Measurements from ENCODE around the gene RBMS3. TPM values are rescaled to one million over a fixed set of nuclear protein-coding genes. Genes with fewer than 3 reads are reported as not detected.

RBMS3 gene
- total RNA-seq, 3 donors from 2014 or later = 48.4 to 117 (median 103) TPM

DNA sequence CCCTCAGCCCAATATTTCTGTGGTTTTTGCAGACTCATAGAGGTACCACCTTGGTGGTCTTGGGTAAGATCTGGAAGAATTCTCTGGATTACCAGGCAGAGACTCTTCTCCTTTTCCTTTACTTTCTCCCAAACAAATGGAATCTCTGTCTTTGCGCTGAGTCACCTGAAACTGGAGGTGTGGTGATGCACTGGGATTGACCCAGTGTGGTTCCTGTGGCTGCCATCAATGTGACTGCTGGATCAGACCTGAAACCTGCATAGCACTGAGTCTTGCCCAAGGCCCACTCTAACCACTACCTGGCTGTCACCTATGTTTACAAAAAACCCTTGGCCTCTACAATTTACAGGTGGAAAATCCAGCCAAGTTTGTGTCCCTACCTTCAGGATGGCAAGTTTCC is 295.3 kb downstream of the RBMS3 start:
- no peaks in the 10 kb centered on the region for H3K4me1 ChIP-seq
- H3K27ac ChIP-seq = no peak overlapping the region
- peaks cover 0 to 10% of the 10 kb centered on the region in 2 donors for H3K9me3 ChIP-seq
- intact Hi-C loops (cut with DNase I; ENCODE audit: low total_unique reads) = no loop called here
- no peaks in the 10 kb centered on the region for H3K36me3 ChIP-seq
- DNase-seq (ENCODE audit: low spot score in 2 of 2) = no peak
- H3K27me3 ChIP-seq = no peaks in the 10 kb centered on the region
- H3K4me3 ChIP-seq = no peak overlapping the region
- TF ChIP-seq, protein P1, sequence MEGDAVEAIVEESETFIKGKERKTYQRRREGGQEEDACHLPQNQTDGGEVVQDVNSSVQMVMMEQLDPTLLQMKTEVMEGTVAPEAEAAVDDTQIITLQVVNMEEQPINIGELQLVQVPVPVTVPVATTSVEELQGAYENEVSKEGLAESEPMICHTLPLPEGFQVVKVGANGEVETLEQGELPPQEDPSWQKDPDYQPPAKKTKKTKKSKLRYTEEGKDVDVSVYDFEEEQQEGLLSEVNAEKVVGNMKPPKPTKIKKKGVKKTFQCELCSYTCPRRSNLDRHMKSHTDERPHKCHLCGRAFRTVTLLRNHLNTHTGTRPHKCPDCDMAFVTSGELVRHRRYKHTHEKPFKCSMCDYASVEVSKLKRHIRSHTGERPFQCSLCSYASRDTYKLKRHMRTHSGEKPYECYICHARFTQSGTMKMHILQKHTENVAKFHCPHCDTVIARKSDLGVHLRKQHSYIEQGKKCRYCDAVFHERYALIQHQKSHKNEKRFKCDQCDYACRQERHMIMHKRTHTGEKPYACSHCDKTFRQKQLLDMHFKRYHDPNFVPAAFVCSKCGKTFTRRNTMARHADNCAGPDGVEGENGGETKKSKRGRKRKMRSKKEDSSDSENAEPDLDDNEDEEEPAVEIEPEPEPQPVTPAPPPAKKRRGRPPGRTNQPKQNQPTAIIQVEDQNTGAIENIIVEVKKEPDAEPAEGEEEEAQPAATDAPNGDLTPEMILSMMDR (IDR thresholded peaks at IDR 0.05) = no peak
- no peak for TF ChIP-seq POLR2A (IDR thresholded peaks at IDR 0.05)
- TF ChIP-seq POLR2AphosphoS5 (IDR thresholded peaks at IDR 0.05) = no peak

- Histone ChIP-seq H3K4me1 (no peaks in the 10 kb centered on the region), H3K27ac (peak overlapping the region in 1 of 2 donors; percentile 25)
Observed at GRCh38 chr3:29576675-29577074, 295.8 kb downstream of the RBMS3 start.

DNA sequence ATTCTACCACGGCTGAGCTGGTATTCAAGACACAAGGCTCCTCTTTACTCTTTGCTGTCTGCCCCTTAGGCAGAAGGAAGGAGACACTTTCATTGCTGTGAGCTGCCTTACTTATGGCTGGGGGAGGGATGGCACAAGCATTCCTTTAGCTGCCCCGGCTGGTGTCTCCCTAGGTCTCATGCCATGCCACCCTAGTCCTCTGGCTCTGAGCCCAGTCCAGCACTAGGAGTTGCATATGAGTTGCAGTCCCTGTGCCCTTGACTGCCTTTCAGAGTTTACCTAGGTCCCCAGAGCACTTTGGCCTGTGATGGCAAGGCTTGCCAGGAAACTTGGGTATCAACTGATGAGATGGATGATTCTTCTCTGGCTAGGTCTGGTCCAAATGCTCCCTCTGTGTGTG is 296.4 kb downstream of the RBMS3 start:
- intact Hi-C loops (cut with DNase I; ENCODE audit: low total_unique reads) = no loop called here
- H3K27me3 ChIP-seq = no peaks in the 10 kb centered on the region
- no peaks in the 10 kb centered on the region for H3K36me3 ChIP-seq
- DNase-seq (ENCODE audit: low spot score in 2 of 2) = no peak
- no peak for TF ChIP-seq POLR2AphosphoS5 (IDR thresholded peaks at IDR 0.05)
- TF ChIP-seq, protein P1 (IDR thresholded peaks at IDR 0.05) = no peak
- TF ChIP-seq POLR2A (IDR thresholded peaks at IDR 0.05) = no peak
- no peaks in the 10 kb centered on the region for H3K9me3 ChIP-seq
- H3K4me1 ChIP-seq = no peaks in the 10 kb centered on the region
- peak overlapping the region in 1 of 2 donors; percentile 25 for H3K27ac ChIP-seq
- no peak overlapping the region for H3K4me3 ChIP-seq

More at GRCh38 chr3:29576675-29577074, 295.8 kb downstream of the RBMS3 start:
- DNase-seq (ENCODE audit: low spot score in 2 of 2) = no peak
- no peaks in the 10 kb centered on the region for H3K36me3 ChIP-seq
- peaks cover 0 to 5% of the 10 kb centered on the region in 2 donors for H3K9me3 ChIP-seq
- H3K4me3 ChIP-seq = no peak overlapping the region
- no peaks in the 10 kb centered on the region for H3K27me3 ChIP-seq
- TF ChIP-seq POLR2A (IDR thresholded peaks at IDR 0.05) (no peak), POLR2AphosphoS5 (IDR thresholded peaks at IDR 0.05) (no peak)
- intact Hi-C loops (cut with DNase I; ENCODE audit: low total_unique reads) = no loop called here

DNA sequence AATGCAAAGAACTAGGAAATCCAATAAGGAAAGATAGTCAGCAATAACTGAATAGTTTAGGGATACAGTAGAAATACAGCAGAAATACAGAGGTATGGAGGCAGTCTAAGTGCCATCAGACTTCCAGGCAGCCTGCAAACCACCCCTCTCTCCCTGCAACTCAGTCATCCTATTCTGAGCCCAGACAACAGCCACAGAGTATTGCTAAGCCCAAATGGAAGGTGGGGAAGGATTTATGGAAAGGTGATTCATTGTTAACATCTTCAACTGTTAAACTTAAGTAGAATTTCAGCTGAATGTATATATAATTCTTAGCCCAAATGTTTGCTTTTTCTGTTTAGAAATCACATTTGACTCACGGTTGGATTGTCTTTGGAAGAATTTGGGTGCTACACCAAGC is 300.4 kb downstream of the RBMS3 start:
- no peak overlapping the region for H3K27ac ChIP-seq
- H3K4me1 ChIP-seq = no peaks in the 10 kb centered on the region
- no peaks in the 10 kb centered on the region for H3K36me3 ChIP-seq
- TF ChIP-seq POLR2A (IDR thresholded peaks at IDR 0.05) = no peak
- TF ChIP-seq, protein P1 (IDR thresholded peaks at IDR 0.05) = no peak
- intact Hi-C loops (cut with DNase I; ENCODE audit: low total_unique reads) = no loop called here
- DNase-seq (ENCODE audit: low spot score in 2 of 2) = no peak
- H3K9me3 ChIP-seq = no peaks in the 10 kb centered on the region
- H3K4me3 ChIP-seq = no peak overlapping the region
- no peaks in the 10 kb centered on the region for H3K27me3 ChIP-seq

DNA sequence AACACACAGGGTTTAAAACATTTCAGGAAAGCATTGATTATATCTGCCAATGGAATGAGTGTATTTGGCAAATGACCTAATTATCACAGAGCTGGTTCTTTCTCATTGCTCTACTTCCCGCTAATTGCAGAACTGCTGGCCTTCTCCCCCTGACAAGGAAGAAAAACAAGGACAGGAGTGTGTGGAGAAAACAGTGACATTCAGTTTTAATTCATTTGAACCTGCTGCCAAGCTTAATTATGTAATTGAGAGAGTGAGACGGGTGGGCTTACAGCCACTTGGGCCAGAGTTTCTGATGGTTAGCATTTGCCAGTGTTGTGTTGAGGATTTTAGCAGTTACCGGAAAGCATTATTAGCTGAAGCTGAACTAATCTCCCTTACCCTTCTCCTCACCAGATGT is 301.4 kb downstream of the RBMS3 start:
- H3K27me3 ChIP-seq = no peaks in the 10 kb centered on the region
- H3K36me3 ChIP-seq = no peaks in the 10 kb centered on the region
- TF ChIP-seq POLR2AphosphoS5 (IDR thresholded peaks at IDR 0.05) = no peak
- TF ChIP-seq, protein P1 (IDR thresholded peaks at IDR 0.05) = no peak
- no peaks in the 10 kb centered on the region for H3K9me3 ChIP-seq
- H3K27ac ChIP-seq = no peak overlapping the region
- intact Hi-C loops (cut with DNase I; ENCODE audit: low total_unique reads) = no loop called here
- H3K4me3 ChIP-seq = no peak overlapping the region
- no peaks in the 10 kb centered on the region for H3K4me1 ChIP-seq
- no peak for DNase-seq (ENCODE audit: low spot score in 2 of 2)

GRCh38 chr3:29583861-29584260 is 303.0 kb downstream of the RBMS3 start:
- no peak overlapping the region for H3K27ac ChIP-seq
- intact Hi-C loops (cut with DNase I; ENCODE audit: low total_unique reads) = no loop called here
- no peak for DNase-seq (ENCODE audit: low spot score in 2 of 2)

More at GRCh38 chr3:29583861-29584260, 303.0 kb downstream of the RBMS3 start:
- no peaks in the 10 kb centered on the region for H3K9me3 ChIP-seq
- no peaks in the 10 kb centered on the region for H3K4me1 ChIP-seq
- TF ChIP-seq POLR2AphosphoS5 (IDR thresholded peaks at IDR 0.05) (no peak), POLR2A (IDR thresholded peaks at IDR 0.05) (no peak)
- TF ChIP-seq, protein P1 (IDR thresholded peaks at IDR 0.05) = no peak
- no peak overlapping the region for H3K4me3 ChIP-seq
- H3K36me3 ChIP-seq = no peaks in the 10 kb centered on the region
- H3K27me3 ChIP-seq = no peaks in the 10 kb centered on the region
